Aorta (tissue), 5 donors: ENCODE results near the gene RNU6-9. TPM values are rescaled to one million over a fixed set of nuclear protein-coding genes. Genes with fewer than 3 reads are reported as not detected.

ENCODE experiments used
- ATAC-seq: fragments of 200-7000 bp; cut with Tn5 transposase; one replicate; pipeline ENCODE4 v1.9.1; 2022; ENCODE audit warnings: moderate library complexity; ENCODE audit not compliant: low FRiP score
- DNase-seq, 2 donors: peaks; one replicate each; pipeline ENCODE4 v3.0.0-alpha.2; 2020
- H3K27ac ChIP-seq, 2 donors: one replicate each; pipeline ENCODE4 v1.5.1; 2013; ENCODE audit warnings: low read length in 2 of 2, mild to moderate bottlenecking in 2 of 2, moderate library complexity in 2 of 2, control low read depth in 1 of 2, inconsistent platforms in 1 of 2, low read depth in 1 of 2
- H3K27me3 ChIP-seq, 2 donors: one replicate each; pipeline ENCODE4 v1.6.1; 2013; ENCODE audit warnings: control low read depth in 1 of 2, low read length in 1 of 2, mild to moderate bottlenecking in 1 of 2, moderate library complexity in 1 of 2; ENCODE audit not compliant: insufficient read depth in 2 of 2, control insufficient read depth in 1 of 2
- H3K36me3 ChIP-seq, 2 donors: one replicate each; pipeline ENCODE4 v1.6.1; 2013; ENCODE audit warnings: control low read depth in 1 of 2, low read length in 1 of 2, mild to moderate bottlenecking in 1 of 2; ENCODE audit not compliant: insufficient read depth in 2 of 2, control insufficient read depth in 1 of 2
- H3K4me1 ChIP-seq, 2 donors: one replicate each; pipeline ENCODE4 v1.6.1; 2013; ENCODE audit warnings: low read length in 2 of 2, control low read depth in 1 of 2, mild to moderate bottlenecking in 1 of 2, moderate library complexity in 1 of 2; ENCODE audit not compliant: insufficient read depth in 2 of 2, control insufficient read depth in 1 of 2
- H3K4me3 ChIP-seq, 2 donors: one replicate each; pipeline ENCODE4 v1.5.1; 2013; ENCODE audit warnings: low read length in 2 of 2, control low read depth in 1 of 2, mild to moderate bottlenecking in 1 of 2
- H3K9me3 ChIP-seq: one replicate; pipeline ENCODE4 v1.6.1; 2013; ENCODE audit warnings: mild to moderate bottlenecking, low read length; ENCODE audit not compliant: control insufficient read depth
- WGBS, 2 donors: extraction: QIAGEN DNeasy Blood & Tissue Kit; methylation state at CpG; one replicate each; pipeline ENCODE4 v1.1.7; 2013; 5-methylcytosine and 5-hydroxymethylcytosine counted together
- intact Hi-C, 2 donors: fragments of 100-400 bp; cut with DNase I; formaldehyde crosslinking; loops; one replicate each; pipeline versions ENCODE4 v1.14.2 to v1.15.0; 2022
- polyA plus RNA-seq, 2 donors: library from polyadenylated mRNA; stranded (reverse); fragments of 200-250 nt; gene quantifications; one replicate each; pipeline ENCODE4 v1.2.3, GENCODE V29; 2013
- total RNA-seq, 2 donors: library from RNA; stranded (reverse); fragmentation: NEBNext Ultra II Directional; extraction: Animal tissue kit (Norgen Biotek cat#: 25700); gene quantifications; one replicate each; pipeline ENCODE4 v1.2.1, GENCODE V29; 2021
- donor health status: healthy with polysubstance abuse.
- donor health status: Bipolar disorder and iron deficiency.
- donor health status: DM: no; HTN: no; CAD: no.
- donor health status: DM: no; HTN: no; CAD: no.
- donor health status: DM: yes; HTN: yes; CAD: no.

Gene RNU6-9
- total and polyA plus RNA-seq, 4 donors = not detected

DNA sequence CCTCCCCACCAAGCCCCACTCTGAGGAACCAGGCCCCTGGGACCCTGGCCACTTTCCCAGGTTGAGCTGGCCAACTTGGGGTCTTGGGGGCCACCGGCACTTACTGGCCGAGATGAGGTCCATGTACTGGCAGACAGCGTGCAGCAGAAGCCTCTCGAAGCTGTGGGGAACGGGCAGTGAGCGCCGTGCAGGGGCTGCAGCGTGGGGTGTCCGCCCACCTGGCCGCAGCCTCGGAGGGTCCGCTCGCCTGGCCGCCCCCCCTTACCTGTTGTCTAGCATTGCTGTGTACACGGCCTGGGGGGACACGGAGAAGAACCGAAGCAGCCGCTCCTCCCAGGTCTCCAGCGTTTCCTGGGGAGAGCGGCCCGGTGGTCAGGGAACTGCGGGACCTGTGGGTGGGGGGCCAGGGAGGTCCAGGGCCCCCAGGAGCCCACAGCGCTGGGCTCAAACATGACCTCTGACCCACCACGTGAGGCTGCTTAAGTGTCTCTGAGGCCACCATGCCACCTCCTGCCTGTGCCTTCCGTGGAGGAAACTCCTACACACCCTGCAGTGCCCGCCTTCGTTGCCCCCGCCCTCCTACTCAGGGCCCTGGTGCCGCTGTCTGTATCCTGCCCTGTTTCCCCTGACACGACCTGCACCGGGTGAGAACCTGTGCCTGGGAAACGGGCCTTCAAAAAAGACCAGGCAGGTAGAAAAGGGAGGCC is 6.2 kb downstream of the RNU6-9 start:
- Histone ChIP-seq H3K36me3 (no peaks in the 10 kb centered on the region), H3K27me3 (no peaks in the 10 kb centered on the region), H3K27ac (no peak overlapping the region), H3K4me1 (no peaks in the 10 kb centered on the region), H3K4me3 (no peak overlapping the region), H3K9me3 (no peaks in the 10 kb centered on the region)
- DNase-seq (no peak), ATAC-seq (no peak)
- intact Hi-C loops = loop anchor here in 1 of 2 donors (10.0 kb wide), 1 partner anchor 195 kb away; the partner anchor contains the start of gene POLR2E
- 90% methylated on average over 32 of the region's 32 CpGs for WGBS, 2 donors

DNA sequence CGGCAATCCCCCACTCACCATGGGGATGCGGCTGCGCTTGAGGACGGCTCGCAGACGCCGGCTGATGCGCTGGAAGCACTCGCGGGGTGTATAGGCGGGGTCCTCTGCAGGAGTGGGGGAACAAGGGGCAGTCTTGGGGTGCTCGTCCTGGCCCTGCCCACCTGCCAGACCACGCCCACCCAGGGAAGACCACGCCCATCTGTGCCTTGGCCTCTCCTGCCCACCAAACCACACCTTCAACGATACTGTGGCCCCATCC is 6.7 kb downstream of the RNU6-9 start:
- Histone ChIP-seq H3K4me1 (no peaks in the 10 kb centered on the region), H3K4me3 (no peak overlapping the region), H3K27ac (no peak overlapping the region), H3K36me3 (no peaks in the 10 kb centered on the region), H3K9me3 (no peaks in the 10 kb centered on the region), H3K27me3 (no peaks in the 10 kb centered on the region)
- intact Hi-C loops = no loop called here
- DNase-seq = no peak
- 90 to 92% methylated on average over 13 to 15 of the region's 15 CpGs for WGBS, 2 donors
- no peak for ATAC-seq

DNA sequence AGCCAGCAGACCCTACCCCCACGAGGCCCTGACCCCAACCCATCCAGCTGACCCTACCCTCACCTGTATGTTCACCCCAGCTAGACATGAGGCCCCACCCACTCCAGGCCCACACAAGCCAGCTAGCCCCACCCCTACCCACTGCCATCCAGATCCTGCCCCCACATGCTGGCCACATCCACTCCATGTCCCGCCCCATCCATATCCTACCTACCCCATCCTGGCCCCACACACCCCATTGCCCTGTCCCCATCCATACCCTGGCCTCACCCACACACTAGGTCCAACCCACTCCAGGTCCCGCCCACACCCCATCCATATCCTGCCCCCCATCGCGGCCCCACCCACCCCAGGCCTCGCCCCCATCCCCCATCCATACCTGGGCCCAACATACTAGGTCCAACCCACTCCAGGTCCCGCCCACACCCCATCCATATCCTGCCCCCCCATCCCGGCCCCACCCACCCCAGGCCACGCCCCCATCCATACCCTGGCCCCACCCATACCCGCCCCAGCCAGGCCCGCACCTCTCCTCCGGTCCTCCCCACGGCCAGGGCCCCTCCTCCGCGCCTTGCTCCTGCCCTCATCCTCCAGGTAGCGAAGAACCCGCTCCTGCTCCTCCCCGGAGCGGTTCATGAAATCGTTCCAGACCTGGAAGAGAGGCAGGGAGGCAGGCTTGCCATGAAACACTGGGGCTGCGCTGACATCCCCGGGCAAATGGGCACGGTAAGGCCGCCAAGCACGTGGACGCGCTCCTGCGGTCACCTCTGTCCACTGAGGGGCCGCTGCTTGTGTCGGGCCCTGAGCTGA is 7.2 kb downstream of the RNU6-9 start:
- no peaks in the 10 kb centered on the region for H3K36me3 ChIP-seq
- H3K27me3 ChIP-seq = no peaks in the 10 kb centered on the region
- WGBS, 2 donors = 84 to 86% methylated on average over 29 to 30 of the region's 30 CpGs
- intact Hi-C loops = no loop called here
- H3K4me3 ChIP-seq = no peak overlapping the region
- ATAC-seq (no peak), DNase-seq (no peak)
- H3K9me3 ChIP-seq = no peaks in the 10 kb centered on the region
- H3K4me1 ChIP-seq = no peaks in the 10 kb centered on the region
- H3K27ac ChIP-seq = no peak overlapping the region

DNA sequence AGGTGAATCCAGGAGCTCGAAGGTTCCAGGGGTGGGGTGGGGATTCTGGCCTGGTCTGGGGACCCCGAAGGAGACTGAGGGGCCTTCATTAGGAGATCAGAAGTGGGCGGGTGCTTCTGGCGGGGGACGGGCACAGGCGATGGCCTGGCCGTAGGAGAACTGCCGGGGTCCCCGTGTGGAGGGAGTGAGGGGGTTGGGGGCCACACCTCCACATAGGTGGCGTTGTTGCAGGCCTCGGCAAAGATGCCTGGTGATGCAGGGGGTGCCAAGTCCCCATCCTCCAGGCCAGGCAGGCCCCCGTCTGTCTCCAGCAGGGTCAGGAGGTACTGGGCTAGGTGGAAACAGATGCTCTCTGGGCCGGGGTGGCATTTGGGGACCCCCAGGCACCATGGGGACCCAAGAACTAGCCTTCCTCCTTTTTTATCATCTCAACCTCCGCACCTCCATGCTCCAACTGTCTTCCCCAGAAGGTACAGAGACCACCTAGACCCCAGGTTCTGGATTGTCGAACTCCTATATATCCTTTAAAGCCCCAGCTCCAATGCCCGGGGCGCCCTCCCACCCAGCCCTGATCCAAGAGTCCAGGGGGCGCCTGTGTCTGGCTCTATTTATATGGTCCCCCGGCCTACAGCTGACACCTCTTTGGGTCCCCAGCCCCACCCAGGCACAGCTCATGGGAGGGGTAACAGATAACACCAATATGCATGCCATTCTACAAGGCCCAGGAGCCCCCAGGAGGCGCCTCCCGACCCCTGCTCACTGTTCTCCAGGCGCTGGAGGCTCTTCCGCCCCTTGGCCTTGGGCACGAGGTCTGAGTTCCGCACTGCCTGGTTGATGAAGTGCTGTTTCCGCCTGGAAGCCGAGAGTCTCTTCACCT is 8.2 kb downstream of the RNU6-9 start:
- Histone ChIP-seq H3K27me3 (no peaks in the 10 kb centered on the region), H3K27ac (no peak overlapping the region), H3K4me1 (no peaks in the 10 kb centered on the region), H3K9me3 (no peaks in the 10 kb centered on the region), H3K36me3 (no peaks in the 10 kb centered on the region), H3K4me3 (no peak overlapping the region)
- WGBS, 2 donors = 94 to 95% methylated on average over 24 to 27 of the region's 27 CpGs
- DNase-seq = no peak
- intact Hi-C loops = no loop called here
- no peak for ATAC-seq

DNA sequence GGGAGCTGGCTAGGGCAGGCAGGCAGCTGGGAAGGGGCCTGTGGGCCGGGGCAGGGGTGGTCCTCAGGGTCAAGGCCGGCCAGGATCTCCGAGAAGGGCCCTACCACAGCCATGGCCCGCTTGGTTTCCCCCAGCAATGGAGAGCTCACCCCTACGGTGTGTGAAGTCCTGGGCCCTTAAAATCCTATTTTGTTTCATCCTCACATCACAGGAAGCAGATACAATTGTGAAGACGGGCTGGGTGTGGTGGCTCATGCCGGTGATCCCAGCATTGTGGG is 8.7 kb downstream of the RNU6-9 start:
- Histone ChIP-seq H3K4me3 (no peak overlapping the region), H3K27ac (no peak overlapping the region), H3K4me1 (no peaks in the 10 kb centered on the region), H3K9me3 (no peaks in the 10 kb centered on the region), H3K27me3 (no peaks in the 10 kb centered on the region), H3K36me3 (no peaks in the 10 kb centered on the region)
- DNase-seq (no peak), ATAC-seq (no peak)
- 92 to 96% methylated on average over 7 of the region's 7 CpGs for WGBS, 2 donors
- intact Hi-C loops = no loop called here

DNA sequence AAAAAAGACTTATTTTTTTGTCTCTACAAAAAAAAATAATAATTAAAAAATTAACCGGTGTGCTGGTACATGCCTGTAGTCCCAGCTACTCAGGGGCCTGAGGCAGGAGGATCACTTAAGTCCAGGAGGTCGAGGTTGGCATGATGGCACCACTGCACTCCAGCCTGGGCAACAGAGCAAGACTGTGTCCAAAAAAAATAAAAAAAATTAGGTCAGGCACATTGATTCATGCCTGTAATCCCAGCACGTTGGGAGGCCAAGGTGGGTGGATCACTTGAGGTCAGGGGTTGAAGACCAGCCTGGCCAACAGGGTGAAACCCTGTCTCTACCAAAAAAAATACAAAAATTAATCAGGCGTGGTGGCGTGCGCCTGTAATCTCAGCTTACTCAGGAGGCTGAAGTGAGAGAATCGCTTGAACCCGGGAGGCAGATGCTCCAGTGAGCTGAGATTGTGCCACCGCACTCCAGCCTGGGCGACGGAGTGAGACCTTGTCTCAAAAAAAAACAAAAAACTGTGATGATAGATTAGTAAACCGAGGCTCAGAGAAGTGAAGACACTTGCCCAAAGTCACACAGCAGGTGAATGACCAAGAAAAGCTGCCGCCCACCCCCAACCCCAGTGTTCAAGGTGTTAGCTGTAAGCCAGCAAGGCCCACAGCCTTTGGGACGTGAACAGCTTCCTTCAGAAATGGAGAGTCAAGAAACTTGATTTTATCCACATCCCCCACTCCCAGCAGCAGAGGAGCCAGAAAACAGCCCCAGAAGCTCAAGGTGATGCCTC is 9.4 kb downstream of the RNU6-9 start:
- WGBS, 2 donors = 75 to 76% methylated on average over 14 of the region's 14 CpGs
- Histone ChIP-seq H3K9me3 (no peaks in the 10 kb centered on the region), H3K4me3 (no peak overlapping the region), H3K36me3 (no peaks in the 10 kb centered on the region), H3K27ac (no peak overlapping the region), H3K27me3 (no peaks in the 10 kb centered on the region), H3K4me1 (no peaks in the 10 kb centered on the region)
- ATAC-seq (no peak), DNase-seq (no peak)
- intact Hi-C loops = no loop called here

DNA sequence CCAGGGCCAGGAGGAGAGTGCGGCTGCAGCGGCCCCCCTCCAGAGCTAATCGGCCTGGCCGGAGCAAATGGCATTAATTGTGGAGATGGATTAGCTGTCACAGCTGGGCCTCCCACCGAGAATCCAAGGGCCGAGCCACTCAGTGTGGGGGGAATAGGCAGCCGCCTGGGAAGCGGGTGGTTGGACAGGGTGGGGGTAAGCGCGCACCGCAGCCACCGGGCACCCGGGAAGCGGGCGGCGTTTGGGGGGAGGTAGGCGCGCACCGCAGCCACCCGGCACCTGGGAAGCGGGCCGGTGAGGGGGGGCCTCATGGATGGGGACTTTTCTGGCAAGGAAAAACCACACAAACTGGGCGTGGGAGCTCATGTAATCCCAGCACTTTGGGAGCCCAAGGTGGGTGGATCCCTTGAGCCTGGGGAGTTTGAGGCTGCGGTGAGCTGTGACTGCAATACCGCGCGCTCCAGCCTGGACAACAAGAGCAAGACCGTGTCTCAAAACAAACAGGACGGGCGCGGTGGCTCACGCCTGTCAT is 10.0 kb downstream of the RNU6-9 start:
- Histone ChIP-seq H3K4me1 (no peaks in the 10 kb centered on the region), H3K4me3 (no peak overlapping the region), H3K27me3 (no peaks in the 10 kb centered on the region), H3K36me3 (no peaks in the 10 kb centered on the region), H3K9me3 (no peaks in the 10 kb centered on the region), H3K27ac (no peak overlapping the region)
- WGBS, 2 donors = 74 to 76% methylated on average over 31 to 32 of the region's 32 CpGs
- ATAC-seq = no peak
- no peak for DNase-seq
- intact Hi-C loops = no loop called here

DNA sequence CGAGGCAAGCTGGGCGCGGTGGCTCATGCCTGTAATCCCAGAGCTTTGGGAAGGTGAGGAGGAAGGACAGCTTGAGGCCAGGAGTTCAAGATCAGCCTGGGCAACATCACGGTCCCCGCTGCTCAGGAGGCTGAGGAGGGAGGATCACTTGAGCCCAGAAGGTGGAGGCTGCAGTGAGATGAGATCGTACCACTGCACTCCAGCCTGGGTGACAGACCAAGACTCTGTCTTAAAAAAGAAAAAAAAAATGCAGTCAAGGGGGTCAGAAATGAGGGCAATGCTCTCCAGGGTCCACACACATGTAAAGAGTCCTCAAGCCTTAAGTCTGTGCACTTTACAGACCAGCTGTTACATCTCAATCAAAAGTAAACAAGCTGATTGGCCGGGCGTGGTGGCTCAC is 11.3 kb downstream of the RNU6-9 start:
- Histone ChIP-seq H3K4me1 (no peaks in the 10 kb centered on the region), H3K4me3 (no peak overlapping the region), H3K9me3 (no peaks in the 10 kb centered on the region), H3K27ac (no peak overlapping the region), H3K36me3 (no peaks in the 10 kb centered on the region), H3K27me3 (no peaks in the 10 kb centered on the region)
- WGBS, 2 donors = 94 to 95% methylated on average over 8 of the region's 8 CpGs
- intact Hi-C loops = no loop called here
- no peak for DNase-seq
- no peak for ATAC-seq
